Neural crest cell (in vitro differentiated cells): ENCODE data around the gene PLSCR2. TPM values are rescaled to one million over a fixed set of nuclear protein-coding genes. Genes with fewer than 3 reads are reported as not detected.
"Not testable (repeated sequence)": the region's sequence is repeated elsewhere in the genome, so short reads cannot be mapped to it uniquely, and the experiment has no call there.

Experiments
- DNase-seq: peaks from one replicate; pipeline ENCODE4 v3.0.0; 2021; ENCODE audit warnings: low read depth, mixed read lengths, low spot score
- H3K27ac Mint-ChIP-seq: one replicate; pipeline ENCODE4 v1.8.0; 2021; ENCODE audit warnings: mild to moderate bottlenecking, mixed read lengths; ENCODE audit not compliant: unreplicated experiment
- H3K27me3 Mint-ChIP-seq: 2 replicates; pipeline ENCODE4 v1.8.0; 2021; ENCODE audit warnings: low read depth, mild to moderate bottlenecking, mixed read lengths
- H3K36me3 Mint-ChIP-seq: 2 replicates; pipeline ENCODE4 v1.8.0; 2021; ENCODE audit warnings: low read depth, mild to moderate bottlenecking, mixed read lengths
- H3K4me1 Mint-ChIP-seq: 2 replicates; pipeline ENCODE4 v1.8.0; 2021; ENCODE audit warnings: mixed read lengths
- H3K4me3 Mint-ChIP-seq: one replicate; pipeline ENCODE4 v1.8.0; 2021; ENCODE audit warnings: mild to moderate bottlenecking, mixed read lengths
- H3K9me3 Mint-ChIP-seq: 2 replicates; pipeline ENCODE4 v1.8.0; 2021; ENCODE audit warnings: mixed read lengths
- CTCF ChIP-seq: fragments of 200-600 bp; sonication (generic); conservative IDR thresholded peaks from 2 replicates; pipeline ENCODE4 v1.5.0; 2021; ENCODE audit warnings: antibody characterized with exemption, mild to moderate bottlenecking
- total RNA-seq: library from RNA; stranded (reverse); gene quantifications from 2 replicates; pipeline ENCODE4 v1.2.1, GENCODE V29; 2021

Gene PLSCR2
- total RNA-seq, 1 donor from 2014 or later = not detected

GRCh38 chr3:146454796-146455195 lies 14.6 kb downstream of the PLSCR2 start:
- no peak for DNase-seq
- H3K4me3 Mint-ChIP-seq = no peak overlapping the region
- H3K27ac Mint-ChIP-seq = no peak overlapping the region
- H3K36me3 Mint-ChIP-seq = no peaks in the 10 kb centered on the region
- H3K9me3 Mint-ChIP-seq = no peaks in the 10 kb centered on the region
- no peaks in the 10 kb centered on the region for H3K27me3 Mint-ChIP-seq
- no peaks in the 10 kb centered on the region for H3K4me1 Mint-ChIP-seq
- TF ChIP-seq CTCF = no peak

GRCh38 chr3:146449613-146450012 lies 19.7 kb downstream of the PLSCR2 start:
- Mint-ChIP-seq H3K4me3 (no peak overlapping the region), H3K9me3 (peaks cover 2% of the 10 kb centered on the region), H3K27me3 (no peaks in the 10 kb centered on the region), H3K36me3 (no peaks in the 10 kb centered on the region), H3K27ac (no peak overlapping the region), H3K4me1 (no peaks in the 10 kb centered on the region)
- no peak for TF ChIP-seq CTCF
- no peak for DNase-seq

GRCh38 chr3:146449076-146449475 lies 20.3 kb downstream of the PLSCR2 start:
- Mint-ChIP-seq H3K27ac (no peak overlapping the region), H3K4me1 (no peaks in the 10 kb centered on the region), H3K4me3 (no peak overlapping the region), H3K27me3 (no peaks in the 10 kb centered on the region), H3K36me3 (no peaks in the 10 kb centered on the region), H3K9me3 (peaks cover 2% of the 10 kb centered on the region)
- no peak for TF ChIP-seq CTCF
- no peak for DNase-seq

GRCh38 chr3:146446026-146446425 lies 23.3 kb downstream of the PLSCR2 start:
- Mint-ChIP-seq H3K9me3 (peaks cover 2% of the 10 kb centered on the region), H3K4me3 (no peak overlapping the region), H3K27ac (no peak overlapping the region)

GRCh38 chr3:146440310-146440709 lies 29.1 kb downstream of the PLSCR2 start:
- not testable (repeated sequence) for DNase-seq, H3K9me3 Mint-ChIP-seq, H3K4me3 Mint-ChIP-seq, H3K27ac Mint-ChIP-seq, H3K36me3 Mint-ChIP-seq, H3K27me3 Mint-ChIP-seq, H3K4me1 Mint-ChIP-seq

More at GRCh38 chr3:146446026-146446425, 23.3 kb downstream of the PLSCR2 start:
- no peak for TF ChIP-seq CTCF
- Mint-ChIP-seq H3K27me3 (no peaks in the 10 kb centered on the region), H3K4me1 (no peaks in the 10 kb centered on the region), H3K36me3 (no peaks in the 10 kb centered on the region)
- no peak for DNase-seq

GRCh38 chr3:146432066-146432465 lies 37.3 kb downstream of the PLSCR2 start:
- Mint-ChIP-seq H3K27ac (no peak overlapping the region), H3K27me3 (no peaks in the 10 kb centered on the region), H3K36me3 (no peaks in the 10 kb centered on the region), H3K4me1 (peaks cover 5% of the 10 kb centered on the region), H3K9me3 (peaks cover 7% of the 10 kb centered on the region), H3K4me3 (no peak overlapping the region)
- no peak for DNase-seq
- TF ChIP-seq CTCF = no peak
